IMR-90 (cell line): ENCODE data around the gene ZNF467.

Source experiments
- BHLHE40 ChIP-seq: fragments of 150-350 bp; IDR thresholded peaks from 2 replicates; pipeline ENCODE4 v1.6.1; 2016; ENCODE audit warnings: mild to moderate bottlenecking, low read depth, low read length
- CEBPB ChIP-seq: IDR thresholded peaks from 2 replicates; pipeline ENCODE4 v1.6.1; 2012; ENCODE audit warnings: low read depth, low read length, improper control_type of control experiment
- CTCF ChIP-seq: conservative IDR thresholded peaks from 2 replicates; pipeline ENCODE4 v1.5.1; 2012; ENCODE audit warnings: mild to moderate bottlenecking, low read depth, low read length, improper control_type of control experiment
- FOS ChIP-seq: fragments of 150-350 bp; IDR thresholded peaks from 2 replicates; pipeline ENCODE4 v1.6.1; 2016; ENCODE audit warnings: low read depth, low read length
- MXI1 ChIP-seq: IDR thresholded peaks from 2 replicates; pipeline ENCODE4 v1.6.1; 2012; ENCODE audit warnings: low read depth, mild to moderate bottlenecking, low read length, moderate library complexity, borderline replicate concordance
- POLR2A ChIP-seq: IDR thresholded peaks from 2 replicates; pipeline ENCODE4 v1.6.1; 2012; ENCODE audit warnings: mild to moderate bottlenecking, low read depth, low read length
- RCOR1 ChIP-seq: IDR thresholded peaks from 2 replicates; pipeline ENCODE4 v1.6.1; 2012; ENCODE audit warnings: mild to moderate bottlenecking, low read length, improper control_type of control experiment; ENCODE audit not compliant: insufficient replicate concordance
- RFX5 ChIP-seq: IDR thresholded peaks from 2 replicates; pipeline ENCODE4 v1.8.0; 2012; ENCODE audit warnings: low read depth, mild to moderate bottlenecking, low read length, moderate library complexity
- USF2 ChIP-seq: fragments of 150-350 bp; IDR thresholded peaks from 2 replicates; pipeline ENCODE4 v1.6.1; 2017; ENCODE audit warnings: mild to moderate bottlenecking, antibody characterized with exemption, low read length, low read depth

GRCh38 chr7:149735779-149736477 lies 37.5 kb downstream of the ZNF467 start:
- no peak for TF ChIP-seq CTCF
- TF ChIP-seq POLR2A, result no peak
- TF ChIP-seq CEBPB, result no peak
- no peak for TF ChIP-seq MXI1
- TF ChIP-seq FOS, result no peak
- no peak for TF ChIP-seq USF2
- TF ChIP-seq RCOR1, result no peak
- TF ChIP-seq RFX5, result no peak
- TF ChIP-seq BHLHE40, result no peak
